ENCODE results near the gene PDZRN3. TPM values are rescaled to one million over a fixed set of nuclear protein-coding genes. Genes with fewer than 3 reads are reported as not detected.
"Not testable (repeated sequence)": the region's sequence is repeated elsewhere in the genome, so short reads cannot be mapped to it uniquely, and the experiment has no call there.

The PDZRN3 gene
- total RNA-seq, 1 experiment from 2014 or later, result 1.4 TPM

GRCh38 chr3:73484656-73485248, 140.0 kb downstream of the PDZRN3 start:
- in situ Hi-C loops (cut with HindIII; ENCODE audit: low pct_unique_long_range_greater_than_20kb, low sequenced_read_pairs), result no loop called here
- DNase-seq (ENCODE audit: low read depth), result no peak

- in situ Hi-C loops (cut with HindIII; ENCODE audit: low pct_unique_long_range_greater_than_20kb, low sequenced_read_pairs), result no loop called here
- no peak for DNase-seq (ENCODE audit: low read depth)
Observed at GRCh38 chr3:73481888-73482287, 142.9 kb downstream of the PDZRN3 start.

DNA sequence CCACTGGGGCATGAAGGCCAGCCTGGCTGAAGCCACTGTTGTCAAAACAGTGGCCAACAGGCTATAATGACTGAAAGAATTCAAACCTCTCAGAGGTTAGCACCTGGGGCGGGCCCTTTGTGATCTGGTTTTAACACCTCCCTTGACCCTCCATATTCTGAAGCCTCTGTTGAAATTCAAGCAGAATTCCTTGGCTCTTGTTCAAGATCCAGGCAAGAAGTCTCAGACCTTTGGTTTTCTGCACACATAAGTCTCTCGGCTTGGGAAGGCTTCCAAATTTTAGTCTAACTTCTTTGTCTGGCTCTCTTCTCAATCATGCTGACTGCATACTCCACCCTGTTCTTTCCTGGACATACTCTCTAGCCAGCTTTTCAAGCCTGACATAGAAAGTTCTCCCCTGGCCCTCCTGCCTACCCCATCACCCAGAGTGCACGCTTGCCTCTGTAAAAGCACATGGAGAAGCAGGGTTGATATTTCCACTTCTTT, 144.5 kb downstream of the PDZRN3 start:
- in situ Hi-C loops (cut with HindIII; ENCODE audit: low pct_unique_long_range_greater_than_20kb, low sequenced_read_pairs), result no loop called here
- DNase-seq (ENCODE audit: low read depth), result peak; percentile 58

- DNase-seq (ENCODE audit: low read depth), result no peak
- in situ Hi-C loops (cut with HindIII; ENCODE audit: low pct_unique_long_range_greater_than_20kb, low sequenced_read_pairs), result no loop called here
Observed at GRCh38 chr3:73479325-73479724, 145.4 kb downstream of the PDZRN3 start.

GRCh38 chr3:73478858-73479257, 145.9 kb downstream of the PDZRN3 start:
- in situ Hi-C loops (cut with HindIII; ENCODE audit: low pct_unique_long_range_greater_than_20kb, low sequenced_read_pairs), result no loop called here

GRCh38 chr3:73475717-73476116, 149.0 kb downstream of the PDZRN3 start:
- DNase-seq (ENCODE audit: low read depth), result no peak
- in situ Hi-C loops (cut with HindIII; ENCODE audit: low pct_unique_long_range_greater_than_20kb, low sequenced_read_pairs), result no loop called here

More at GRCh38 chr3:73478858-73479257, 145.9 kb downstream of the PDZRN3 start:
- no peak for DNase-seq (ENCODE audit: low read depth)

- DNase-seq (ENCODE audit: low read depth), result no peak
- in situ Hi-C loops (cut with HindIII; ENCODE audit: low pct_unique_long_range_greater_than_20kb, low sequenced_read_pairs), result no loop called here
Observed at GRCh38 chr3:73475175-73475574, 149.6 kb downstream of the PDZRN3 start.

DNA sequence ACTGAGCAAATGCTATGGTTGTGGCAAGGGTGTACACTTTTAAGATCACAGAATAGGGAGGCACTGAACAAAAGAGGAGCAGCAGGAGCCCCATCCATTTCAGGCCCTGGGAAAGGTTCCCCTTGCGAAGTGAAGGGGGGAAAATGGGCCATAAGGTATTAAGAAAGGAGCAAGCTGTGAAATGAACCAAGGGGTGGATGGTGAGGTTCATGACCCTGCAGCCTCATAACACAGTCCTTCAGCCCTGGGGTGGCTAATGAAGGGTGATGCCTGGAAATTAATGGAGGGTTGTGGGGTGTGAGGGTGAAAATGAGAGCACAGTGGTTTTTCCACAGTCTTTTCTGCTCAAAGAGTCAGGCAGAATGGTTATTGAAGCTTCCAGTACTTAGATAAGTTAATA, 150.1 kb downstream of the PDZRN3 start:
- in situ Hi-C loops (cut with HindIII; ENCODE audit: low pct_unique_long_range_greater_than_20kb, low sequenced_read_pairs), result no loop called here
- no peak for DNase-seq (ENCODE audit: low read depth)

GRCh38 chr3:73473898-73474416, 150.8 kb downstream of the PDZRN3 start:
- no peak for DNase-seq (ENCODE audit: low read depth)
- in situ Hi-C loops (cut with HindIII; ENCODE audit: low pct_unique_long_range_greater_than_20kb, low sequenced_read_pairs), result no loop called here

DNA sequence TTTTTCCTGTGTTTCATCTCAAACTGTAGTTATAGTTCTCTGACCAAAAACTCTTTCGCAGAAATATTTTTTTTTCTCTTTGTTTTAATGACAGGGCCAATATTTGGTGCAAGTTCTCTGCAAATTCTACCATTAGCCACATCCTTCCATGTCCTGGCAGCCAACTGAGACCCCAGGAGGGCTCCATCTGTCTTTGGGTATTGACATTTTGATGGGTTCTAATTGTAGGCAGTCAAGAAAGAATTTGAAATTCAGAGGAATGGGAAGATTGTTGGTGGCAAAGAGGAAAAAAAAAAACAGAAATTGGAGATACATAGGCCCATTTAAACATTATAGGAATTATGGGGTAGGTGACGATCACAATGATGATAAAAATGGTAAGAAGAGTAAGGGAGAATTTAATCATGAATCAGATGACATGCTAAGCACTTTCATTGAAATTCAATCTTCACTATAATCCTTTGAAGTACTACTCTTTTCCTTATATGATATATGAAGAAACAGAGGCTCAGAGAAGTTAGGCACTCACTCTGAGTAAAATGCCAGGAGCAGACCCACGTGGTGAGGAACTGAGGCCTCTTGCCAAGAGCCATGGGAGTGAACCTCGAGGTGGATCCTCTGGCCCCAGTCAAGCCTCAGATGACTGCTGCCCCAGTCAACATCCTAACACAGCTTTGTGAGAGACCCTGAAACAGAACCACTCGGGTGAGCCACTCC, 151.4 kb downstream of the PDZRN3 start:
- no peak for DNase-seq (ENCODE audit: low read depth)
- in situ Hi-C loops (cut with HindIII; ENCODE audit: low pct_unique_long_range_greater_than_20kb, low sequenced_read_pairs), result no loop called here

GRCh38 chr3:73471986-73472787, 152.6 kb downstream of the PDZRN3 start:
- in situ Hi-C loops (cut with HindIII; ENCODE audit: low pct_unique_long_range_greater_than_20kb, low sequenced_read_pairs), result no loop called here
- no peak for DNase-seq (ENCODE audit: low read depth)

DNA sequence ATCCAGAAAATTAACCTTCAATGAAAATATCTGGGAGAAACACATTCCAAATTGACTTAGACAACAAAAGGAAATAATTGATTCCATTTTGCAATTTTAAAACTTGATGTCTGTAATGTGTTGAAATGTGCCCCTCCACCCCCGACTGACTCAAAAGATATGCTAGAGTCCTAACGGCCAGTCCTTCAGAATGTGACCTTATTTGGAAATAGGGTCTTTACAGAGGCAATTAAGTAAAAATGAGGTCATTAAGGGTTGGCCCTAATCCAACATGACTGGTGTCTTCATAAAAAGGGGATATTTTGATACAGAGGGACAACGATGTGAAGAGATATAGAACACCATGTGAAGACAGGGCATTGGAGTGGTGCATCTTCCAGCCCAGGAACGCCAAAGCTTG, 153.9 kb downstream of the PDZRN3 start:
- in situ Hi-C loops (cut with HindIII; ENCODE audit: low pct_unique_long_range_greater_than_20kb, low sequenced_read_pairs), result no loop called here
- DNase-seq (ENCODE audit: low read depth), result no peak

DNA sequence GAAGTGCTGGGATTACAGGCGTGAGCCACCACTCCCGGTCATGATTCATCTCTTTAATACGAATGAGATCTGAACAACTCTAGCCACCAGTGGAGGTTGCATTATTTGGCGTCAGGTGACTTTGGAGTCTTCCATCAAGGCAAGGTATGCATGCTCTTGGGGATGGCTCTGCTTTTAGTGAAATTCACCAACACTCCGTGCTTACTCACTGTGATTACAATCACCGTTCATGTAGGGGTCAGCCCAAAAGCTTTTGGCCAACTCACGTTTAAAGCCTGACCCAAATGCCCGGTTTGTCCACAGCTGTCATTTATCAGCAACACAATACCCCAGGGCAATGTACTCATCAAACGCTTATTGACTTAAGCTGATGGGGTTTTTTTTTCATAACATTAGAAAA, 155.4 kb downstream of the PDZRN3 start:
- no peak for DNase-seq (ENCODE audit: low read depth)
- in situ Hi-C loops (cut with HindIII; ENCODE audit: low pct_unique_long_range_greater_than_20kb, low sequenced_read_pairs), result no loop called here

GRCh38 chr3:73467211-73467610, 157.5 kb downstream of the PDZRN3 start:
- DNase-seq (ENCODE audit: low read depth), result no peak
- in situ Hi-C loops (cut with HindIII; ENCODE audit: low pct_unique_long_range_greater_than_20kb, low sequenced_read_pairs), result no loop called here

- in situ Hi-C loops (cut with HindIII; ENCODE audit: low pct_unique_long_range_greater_than_20kb, low sequenced_read_pairs), result no loop called here
- DNase-seq (ENCODE audit: low read depth), result no peak
Observed at GRCh38 chr3:73465926-73466325, 158.8 kb downstream of the PDZRN3 start.

GRCh38 chr3:73464126-73464525, 160.6 kb downstream of the PDZRN3 start:
- in situ Hi-C loops (cut with HindIII; ENCODE audit: low pct_unique_long_range_greater_than_20kb, low sequenced_read_pairs); DNase-seq (ENCODE audit: low read depth): not testable (repeated sequence)

- in situ Hi-C loops (cut with HindIII; ENCODE audit: low pct_unique_long_range_greater_than_20kb, low sequenced_read_pairs), result no loop called here
- DNase-seq (ENCODE audit: low read depth), result no peak
Observed at GRCh38 chr3:73461547-73461946, 163.2 kb downstream of the PDZRN3 start.

GRCh38 chr3:73459711-73460110, 165.0 kb downstream of the PDZRN3 start:
- no peak for DNase-seq (ENCODE audit: low read depth)
- in situ Hi-C loops (cut with HindIII; ENCODE audit: low pct_unique_long_range_greater_than_20kb, low sequenced_read_pairs), result no loop called here

GRCh38 chr3:73453666-73454065, 171.1 kb downstream of the PDZRN3 start:
- in situ Hi-C loops (cut with HindIII; ENCODE audit: low pct_unique_long_range_greater_than_20kb, low sequenced_read_pairs), result no loop called here
- no peak for DNase-seq (ENCODE audit: low read depth)

All from Caki2 (cell line).